Stimulated activated CD8-positive, alpha-beta memory T cell treated with anti-CD3 and anti-CD28 coated beads, Interleukin-7, amount 100 ng/mL, for 48 hours (primary cell): ENCODE results near the gene TMEM150C.
"Not testable (repeated sequence)": the region's sequence is repeated elsewhere in the genome, so short reads cannot be mapped to it uniquely, and the experiment has no call there.

Source experiments
- DNase-seq, 2 donors: peaks; one replicate each; pipeline ENCODE4 v3.0.0-alpha.2; 2020; ENCODE audit warnings: low read depth in 1 of 2; ENCODE audit errors: extremely low read depth in 1 of 2

TMEM150C gene

GRCh38 chr4:82569727-82570126 is 7.9 kb upstream of the TMEM150C start:
- no peak for DNase-seq

GRCh38 chr4:82569076-82569475 is 7.3 kb upstream of the TMEM150C start:
- no peak for DNase-seq

- DNase-seq, result no peak
Measured at GRCh38 chr4:82567444-82567843, 5.7 kb upstream of the TMEM150C start.

DNA sequence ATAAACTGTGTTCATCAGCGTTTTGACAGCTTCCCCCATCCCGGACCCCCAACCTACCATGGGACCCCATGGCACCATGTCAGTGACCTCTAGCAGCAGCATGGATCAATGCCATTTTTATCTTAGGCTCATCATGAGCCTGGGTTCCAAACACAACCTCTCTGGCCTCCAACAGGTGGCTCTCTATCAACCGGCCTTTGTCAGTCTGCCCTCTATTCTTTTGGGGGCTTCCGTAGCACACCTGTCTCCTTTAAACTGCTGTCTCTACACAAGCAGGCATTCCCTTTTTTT is 721 bp upstream of the TMEM150C start:
- no peak for DNase-seq

DNA sequence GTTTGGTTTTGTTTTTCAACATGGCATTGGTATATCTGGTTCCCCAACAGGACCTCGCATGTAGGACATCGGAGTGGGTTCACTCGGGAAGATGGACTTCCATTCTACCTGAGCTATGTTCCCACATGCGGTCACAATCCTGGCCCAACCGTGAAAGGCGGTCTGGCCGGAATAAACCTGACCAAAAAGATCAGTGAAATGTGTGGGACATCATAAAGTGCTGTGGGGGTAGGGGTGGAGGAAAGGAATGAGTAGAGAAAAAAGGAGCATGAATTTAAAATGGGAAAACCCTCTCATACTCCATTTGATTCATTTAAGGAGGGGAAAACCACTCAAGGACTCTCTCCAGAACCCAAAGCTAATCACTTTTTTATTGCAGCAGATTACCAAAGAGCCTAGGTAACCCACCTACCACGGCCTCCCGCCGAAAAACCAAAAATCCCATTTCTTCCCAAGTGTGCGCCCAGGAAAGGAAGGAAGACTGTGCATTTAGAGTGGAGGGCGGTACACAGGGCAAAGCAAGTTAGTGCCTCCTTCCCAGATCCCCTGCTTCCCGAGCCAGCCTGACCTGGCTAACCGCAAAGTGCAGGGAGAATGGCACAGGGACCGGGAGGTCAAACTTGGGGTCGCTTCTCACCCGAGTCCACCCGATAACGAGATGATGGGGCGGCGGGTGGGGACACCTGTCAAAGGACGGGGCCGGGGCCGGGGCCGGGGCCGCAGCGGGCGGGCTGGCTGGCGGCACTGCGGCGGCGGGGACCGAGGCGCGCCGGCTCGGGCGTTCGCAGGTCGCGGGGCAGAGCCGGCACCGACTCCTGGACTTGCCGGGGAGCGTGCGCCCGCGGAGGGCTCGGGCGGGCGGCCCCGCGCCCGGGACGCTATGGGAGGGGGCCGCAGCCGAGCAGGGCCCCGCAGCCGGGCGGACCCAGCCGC is 669 bp downstream of the TMEM150C start:
- DNase-seq, result no peak

GRCh38 chr4:82559735-82560120 is 2.1 kb downstream of the TMEM150C start:
- DNase-seq, result no peak

DNA sequence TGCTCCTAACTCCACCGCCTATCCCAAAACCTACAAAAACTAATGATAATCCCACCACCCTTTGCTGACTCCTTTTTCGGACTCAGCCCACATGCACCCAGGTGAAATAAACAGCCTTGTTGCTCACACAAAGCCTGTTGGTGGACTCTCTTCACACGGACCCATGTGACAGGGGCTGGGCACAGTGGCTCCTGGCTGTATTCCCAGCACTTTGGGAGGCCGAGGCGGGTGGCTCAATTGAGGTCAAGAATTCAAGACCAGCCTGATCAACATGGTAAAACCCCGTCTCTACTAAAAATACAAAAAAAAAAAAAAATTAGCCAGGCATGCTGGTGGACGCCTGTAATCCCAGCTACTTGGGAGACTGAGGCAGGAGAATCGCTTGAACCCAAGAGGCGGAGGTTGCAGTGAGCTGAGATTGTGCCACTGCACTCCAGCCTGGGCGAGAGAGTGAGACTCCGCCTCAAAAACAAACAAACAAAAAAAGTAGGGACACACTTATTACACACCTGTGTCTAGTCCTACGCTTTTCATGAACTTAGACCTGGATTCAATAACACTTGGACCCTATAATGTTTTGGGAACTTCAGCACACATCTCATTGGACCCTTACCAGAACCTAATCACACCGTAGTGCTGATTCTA is 2.6 kb downstream of the TMEM150C start:
- not testable (repeated sequence) for DNase-seq

GRCh38 chr4:82555276-82555675 is 6.5 kb downstream of the TMEM150C start:
- DNase-seq, result no peak

DNA sequence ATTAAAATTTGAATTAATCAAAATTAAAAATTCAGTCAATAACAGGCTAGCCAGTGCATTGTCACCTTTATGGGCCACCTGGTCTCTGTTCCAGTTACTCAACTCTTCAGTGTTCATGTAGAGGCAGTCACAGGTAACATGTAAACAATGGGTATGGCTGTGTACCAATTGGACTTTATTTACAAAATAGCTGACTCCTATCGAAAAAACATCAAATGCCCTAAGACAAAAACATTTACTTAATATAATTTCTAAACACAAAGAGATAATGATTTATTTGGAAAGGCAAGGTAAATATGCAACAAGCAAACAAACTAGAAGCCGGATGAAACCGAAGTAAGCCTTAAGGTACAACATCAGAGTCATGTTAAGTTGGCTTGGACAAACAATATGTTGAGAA is 8.8 kb downstream of the TMEM150C start:
- no peak for DNase-seq

DNA sequence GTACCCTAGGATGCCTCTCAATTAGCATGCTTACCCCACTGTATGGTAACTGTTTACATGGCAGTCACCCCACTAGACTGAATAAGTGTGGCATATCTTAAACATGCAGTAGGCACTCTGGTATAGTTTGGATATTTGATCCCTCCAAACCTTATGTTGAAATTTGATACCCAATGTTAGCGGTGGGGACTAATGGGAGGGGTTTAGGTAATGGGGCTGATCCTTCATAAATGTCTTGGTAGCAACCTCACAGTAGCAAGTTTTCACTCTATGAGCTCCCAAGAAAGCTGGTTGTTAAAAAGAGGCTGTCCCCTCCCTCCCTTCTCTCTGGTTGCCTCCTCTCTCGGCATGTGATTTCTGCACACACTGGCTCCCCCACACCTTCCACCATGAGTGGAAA is 10.1 kb downstream of the TMEM150C start:
- DNase-seq, result no peak

GRCh38 chr4:82547850-82548249 is 13.9 kb downstream of the TMEM150C start:
- DNase-seq, result not testable (repeated sequence)

GRCh38 chr4:82543131-82543530 is 18.7 kb downstream of the TMEM150C start:
- no peak for DNase-seq

DNA sequence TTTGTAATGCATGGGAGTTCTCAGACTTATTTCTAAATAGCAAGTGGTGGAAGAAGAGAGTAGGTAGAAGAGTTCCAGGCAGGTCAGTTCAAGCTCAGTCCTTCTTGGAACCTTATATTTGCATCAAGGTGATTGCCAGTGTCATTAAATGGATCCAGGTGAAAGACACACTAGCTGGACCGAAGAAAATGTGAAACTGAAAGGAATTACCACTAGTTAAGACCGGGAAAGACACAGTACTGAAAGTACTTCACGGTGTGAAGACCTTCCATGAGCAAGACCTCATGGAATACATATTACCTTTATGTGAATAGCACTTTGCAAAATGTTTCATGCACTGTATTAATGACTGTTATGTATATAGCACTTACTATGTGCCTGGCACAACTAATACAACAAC is 19.1 kb downstream of the TMEM150C start:
- no peak for DNase-seq

- no peak for DNase-seq
Measured at GRCh38 chr4:82529322-82529721, 32.5 kb downstream of the TMEM150C start.

DNA sequence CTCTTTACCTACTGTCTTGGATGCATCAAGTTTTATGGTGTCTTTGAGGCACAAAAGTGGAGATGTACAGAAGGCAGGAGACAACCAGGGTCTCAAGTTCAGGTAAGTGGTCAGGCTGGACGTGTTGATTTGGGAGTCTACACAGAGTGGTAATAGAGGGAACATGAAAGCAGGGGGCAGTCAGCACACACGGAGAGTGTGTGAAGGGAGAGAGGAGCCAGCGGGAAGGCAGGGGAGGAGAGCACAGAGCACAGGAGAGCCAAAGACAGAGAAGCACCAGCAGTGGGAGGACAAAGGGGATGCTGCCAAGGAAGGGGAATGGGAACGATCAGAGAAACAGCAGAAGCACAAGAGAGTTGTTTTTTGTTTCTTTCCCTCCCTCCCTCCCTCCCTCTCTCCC is 32.9 kb downstream of the TMEM150C start:
- no peak for DNase-seq

GRCh38 chr4:82528074-82528473 is 33.7 kb downstream of the TMEM150C start:
- DNase-seq, result no peak

DNA sequence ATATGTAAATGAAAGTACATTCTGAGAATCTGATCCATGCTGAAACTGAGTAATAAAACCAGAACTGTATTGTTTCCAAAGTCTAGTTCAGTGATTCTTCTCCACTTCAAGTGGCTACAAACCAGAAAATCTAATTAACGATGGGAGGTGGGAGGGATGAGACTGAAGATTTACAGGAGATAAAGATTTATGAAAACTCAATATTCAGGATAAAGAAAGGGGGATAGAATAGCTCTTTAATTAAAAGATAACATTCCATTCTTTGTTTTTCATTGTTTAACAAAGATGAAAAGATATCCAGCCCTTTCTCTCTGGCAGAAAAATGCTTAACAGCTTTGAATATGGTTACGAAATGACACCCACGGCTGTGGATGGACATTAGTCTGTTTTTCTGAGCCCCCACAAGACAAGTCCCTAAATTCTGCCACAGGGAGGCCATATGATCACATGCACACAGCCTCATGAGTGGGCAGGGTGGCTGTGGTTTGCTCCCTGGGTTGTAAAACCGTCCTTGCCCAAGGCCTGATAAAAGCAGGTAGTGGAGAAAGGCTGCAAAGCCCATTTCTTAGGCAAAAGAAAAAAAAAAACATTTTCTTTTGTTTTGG is 36.4 kb downstream of the TMEM150C start:
- DNase-seq, result no peak

DNA sequence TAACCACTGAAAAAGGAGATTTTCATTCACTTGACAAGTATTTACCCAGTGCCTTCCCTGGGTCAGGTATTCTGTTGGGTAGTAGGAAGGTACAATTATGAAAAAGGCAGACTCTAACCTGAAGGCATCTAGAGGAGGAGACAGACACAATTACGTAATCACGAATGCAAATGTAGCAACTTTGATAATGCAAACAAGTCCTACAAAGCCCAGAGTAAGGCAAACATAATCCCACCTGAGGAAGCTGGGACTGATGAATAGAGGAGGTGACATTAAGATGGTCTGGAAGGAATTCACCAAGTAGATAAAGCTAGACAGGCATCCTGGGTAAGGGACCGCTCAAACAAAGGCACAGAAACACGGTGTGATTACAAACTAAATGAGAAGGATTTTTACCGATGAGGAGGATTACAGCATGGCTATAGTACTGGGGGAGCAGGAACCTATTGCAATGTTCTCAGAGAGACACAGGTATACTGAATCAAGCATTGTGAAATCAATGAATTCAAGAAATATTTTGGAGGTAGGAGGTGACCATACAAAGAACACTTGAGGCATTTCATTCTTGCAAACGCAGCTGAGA is 37.1 kb downstream of the TMEM150C start:
- no peak for DNase-seq

- no peak for DNase-seq
Measured at GRCh38 chr4:82523179-82523578, 38.6 kb downstream of the TMEM150C start.

- DNase-seq, result no peak
Measured at GRCh38 chr4:82522472-82522871, 39.3 kb downstream of the TMEM150C start.

GRCh38 chr4:82521283-82521682 is 40.5 kb downstream of the TMEM150C start:
- no peak for DNase-seq

DNA sequence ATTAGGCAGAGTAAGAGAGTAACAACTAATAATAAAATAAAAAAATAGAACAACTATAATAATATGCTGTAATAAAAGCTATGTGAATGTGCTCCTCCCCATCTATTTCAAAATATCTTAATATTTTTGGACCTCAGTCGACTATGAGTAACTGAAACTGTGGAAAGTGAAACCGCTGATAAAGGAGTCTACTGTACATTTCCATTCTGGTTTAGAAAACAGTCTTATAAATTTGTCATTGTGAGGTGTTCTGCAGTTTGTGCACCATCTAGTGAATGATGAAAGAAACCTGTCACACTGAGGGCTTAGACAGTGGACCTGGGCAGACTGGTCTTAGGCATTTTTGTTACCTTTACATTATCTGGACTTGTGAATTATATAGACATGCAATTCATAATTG is 42.0 kb downstream of the TMEM150C start:
- no peak for DNase-seq
